B cell (primary cell): ENCODE results near the gene NCS1.

Experiments
- CTCF ChIP-seq: fragments of 200-600 bp; IDR thresholded peaks from one replicate; pipeline ENCODE4 v1.8.0; 2022; ENCODE audit warnings: antibody characterized with exemption, mild to moderate bottlenecking
- EZH2 ChIP-seq: IDR thresholded peaks from 2 replicates; pipeline ENCODE4 v1.6.1; 2012; ENCODE audit warnings: borderline replicate concordance, low read depth, mild to moderate bottlenecking, moderate library complexity, low read length; ENCODE audit not compliant: insufficient read depth, poor library complexity, severe bottlenecking

DNA sequence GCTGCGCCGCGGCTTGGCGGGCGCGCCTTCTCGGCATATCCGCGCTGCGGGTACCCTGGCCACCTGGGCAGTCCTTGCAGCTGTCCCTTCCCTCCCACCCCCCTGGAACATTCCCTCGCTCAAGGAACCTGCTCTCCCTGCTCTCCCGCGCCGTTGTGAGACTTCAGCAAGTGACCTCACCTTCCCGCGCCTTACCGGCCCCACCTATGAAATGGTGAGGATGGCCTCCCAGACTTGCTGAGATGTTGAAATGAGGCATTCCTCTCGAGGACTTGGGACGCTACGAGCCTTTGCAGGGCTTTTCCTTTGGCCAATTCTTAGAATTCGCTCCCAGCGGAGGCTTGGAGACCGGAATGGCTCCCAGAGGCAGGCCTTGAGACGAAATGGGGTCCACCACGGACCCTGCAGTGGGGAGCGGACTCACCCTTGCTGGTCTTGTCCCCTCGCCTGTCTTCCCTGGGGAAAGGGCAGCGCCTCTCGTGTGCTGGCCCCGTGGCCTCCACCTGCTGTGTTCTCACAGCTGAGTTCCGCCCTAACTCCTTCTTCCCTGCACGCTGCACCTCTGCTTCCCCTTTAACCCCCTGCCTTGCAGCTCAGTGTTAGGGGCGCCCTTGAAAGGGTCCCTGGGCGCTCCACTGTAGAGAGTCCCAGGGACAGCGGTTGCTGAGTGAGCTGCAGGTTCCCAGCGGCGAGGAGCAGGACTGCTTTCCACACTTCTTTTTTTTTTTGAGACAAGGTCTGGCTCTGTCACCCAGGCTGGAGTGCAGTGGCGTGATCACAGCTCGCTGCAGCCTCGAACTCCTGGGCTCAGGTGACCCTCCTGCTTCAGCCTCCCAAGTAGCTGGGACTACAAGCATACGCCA is 94.3 kb downstream of the NCS1 start:
- TF ChIP-seq CTCF (no peak), EZH2 (no peak)
